ENCODE measurements around the gene EAF2.

- TF ChIP-seq, protein P1, sequence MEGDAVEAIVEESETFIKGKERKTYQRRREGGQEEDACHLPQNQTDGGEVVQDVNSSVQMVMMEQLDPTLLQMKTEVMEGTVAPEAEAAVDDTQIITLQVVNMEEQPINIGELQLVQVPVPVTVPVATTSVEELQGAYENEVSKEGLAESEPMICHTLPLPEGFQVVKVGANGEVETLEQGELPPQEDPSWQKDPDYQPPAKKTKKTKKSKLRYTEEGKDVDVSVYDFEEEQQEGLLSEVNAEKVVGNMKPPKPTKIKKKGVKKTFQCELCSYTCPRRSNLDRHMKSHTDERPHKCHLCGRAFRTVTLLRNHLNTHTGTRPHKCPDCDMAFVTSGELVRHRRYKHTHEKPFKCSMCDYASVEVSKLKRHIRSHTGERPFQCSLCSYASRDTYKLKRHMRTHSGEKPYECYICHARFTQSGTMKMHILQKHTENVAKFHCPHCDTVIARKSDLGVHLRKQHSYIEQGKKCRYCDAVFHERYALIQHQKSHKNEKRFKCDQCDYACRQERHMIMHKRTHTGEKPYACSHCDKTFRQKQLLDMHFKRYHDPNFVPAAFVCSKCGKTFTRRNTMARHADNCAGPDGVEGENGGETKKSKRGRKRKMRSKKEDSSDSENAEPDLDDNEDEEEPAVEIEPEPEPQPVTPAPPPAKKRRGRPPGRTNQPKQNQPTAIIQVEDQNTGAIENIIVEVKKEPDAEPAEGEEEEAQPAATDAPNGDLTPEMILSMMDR (IDR thresholded peaks at IDR 0.05; ENCODE audit: low read depth, low read length, poor library complexity, severe bottlenecking), result no peak
- no peak for TF ChIP-seq EZH2phosphoT487 (IDR thresholded peaks at IDR 0.05; ENCODE audit: borderline replicate concordance, low read length)
Measured at GRCh38 chr3:121896823-121897222, 61.8 kb downstream of the EAF2 start.

All from DOHH2 (cell line).